GM19025 (cell line): ENCODE results near the gene GMCL2.
A peak's percentile ranks its signal among the peaks of the same experiment; 100 is the strongest.
"Not testable (repeated sequence)": the region's sequence is repeated elsewhere in the genome, so short reads cannot be mapped to it uniquely, and the experiment has no call there.

Source experiments
- ATAC-seq: cut with Tn5 transposase; IDR thresholded peaks from one replicate; pipeline ENCODE4 v1.9.1; 2021; ENCODE audit warnings: mild to moderate bottlenecking, low read depth, moderate library complexity; ENCODE audit not compliant: unreplicated experiment

GMCL2 gene

GRCh38 chr5:178207183-178207916 is 20.2 kb upstream of the GMCL2 start:
- no peak for ATAC-seq

- ATAC-seq: no peak
Measured at GRCh38 chr5:178206166-178207101, 19.3 kb upstream of the GMCL2 start.

- ATAC-seq: no peak
Measured at GRCh38 chr5:178205749-178206047, 18.5 kb upstream of the GMCL2 start.

GRCh38 chr5:178204935-178205748 is 18.0 kb upstream of the GMCL2 start:
- ATAC-seq: peak; percentile 58

GRCh38 chr5:178204182-178204934 is 17.2 kb upstream of the GMCL2 start, which contains the start of gene HNRNPAB:
Gene HNRNPAB, plus strand, starts transcription at chr5:178204533. Its CDS starts 305 bp downstream, at chr5:178204838.
- peak; percentile 71 for ATAC-seq

GRCh38 chr5:178203670-178204181 is 16.6 kb upstream of the GMCL2 start:
- ATAC-seq: peak; percentile 5

GRCh38 chr5:178202541-178202940 is 15.4 kb upstream of the GMCL2 start:
- no peak for ATAC-seq

GRCh38 chr5:178201927-178202235 is 14.7 kb upstream of the GMCL2 start:
- ATAC-seq: no peak

GRCh38 chr5:178201221-178201926 is 14.2 kb upstream of the GMCL2 start:
- ATAC-seq: no peak

- ATAC-seq: no peak
Measured at GRCh38 chr5:178199581-178200434, 12.6 kb upstream of the GMCL2 start.

GRCh38 chr5:178198706-178199105 is 11.5 kb upstream of the GMCL2 start:
- no peak for ATAC-seq

- not testable (repeated sequence) for ATAC-seq
Measured at GRCh38 chr5:178198151-178198550, 11.0 kb upstream of the GMCL2 start.

- no peak for ATAC-seq
Measured at GRCh38 chr5:178196986-178197385, 9.8 kb upstream of the GMCL2 start.

GRCh38 chr5:178196281-178196812 is 9.2 kb upstream of the GMCL2 start:
- no peak for ATAC-seq

- ATAC-seq: no peak
Measured at GRCh38 chr5:178194026-178194425, 6.9 kb upstream of the GMCL2 start.

- no peak for ATAC-seq
Measured at GRCh38 chr5:178193251-178193809, 6.2 kb upstream of the GMCL2 start.

- no peak for ATAC-seq
Measured at GRCh38 chr5:178192787-178193186, 5.6 kb upstream of the GMCL2 start.

- ATAC-seq: no peak
Measured at GRCh38 chr5:178192244-178192643, 5.1 kb upstream of the GMCL2 start.
